Mesenchymal stem cell (in vitro differentiated cells and primary cell): ENCODE results near the gene KCNK10.
A peak's percentile ranks its signal among the peaks of the same experiment; 100 is the strongest.

Experiments
- DNase-seq: peaks from one replicate; pipeline ENCODE4 v3.0.0-alpha.2; 2013
- H2AFZ ChIP-seq: one replicate; pipeline ENCODE4 v1.6.1; 2013; ENCODE audit warnings: low read depth, mild to moderate bottlenecking, control low read depth, inconsistent platforms, low read length, moderate library complexity
- H2AK5ac ChIP-seq: 2 replicates; pipeline ENCODE4 v1.6.1; 2013; ENCODE audit warnings: low read length, moderate library complexity, mild to moderate bottlenecking, inconsistent platforms; ENCODE audit not compliant: severe bottlenecking
- H2BK120ac ChIP-seq: one replicate; pipeline ENCODE4 v1.6.1; 2013; ENCODE audit warnings: low read depth, mild to moderate bottlenecking, inconsistent platforms, low read length, moderate library complexity
- H2BK12ac ChIP-seq, 2 experiments: one replicate each; pipeline ENCODE4 v1.6.1; 2013; ENCODE audit warnings: inconsistent platforms in 2 of 2, low read length in 2 of 2, mild to moderate bottlenecking in 2 of 2, moderate library complexity in 2 of 2, control low read depth in 1 of 2
- H2BK15ac ChIP-seq: one replicate; pipeline ENCODE4 v1.6.1; 2013; ENCODE audit warnings: mild to moderate bottlenecking, low read depth, inconsistent platforms; ENCODE audit not compliant: poor library complexity, severe bottlenecking
- H2BK5ac ChIP-seq: 2 replicates; pipeline ENCODE4 v1.6.1; 2013; ENCODE audit warnings: low read depth, mild to moderate bottlenecking, low read length, control low read depth, inconsistent platforms; ENCODE audit not compliant: poor library complexity, severe bottlenecking
- H3K14ac ChIP-seq, 2 experiments: one replicate each; pipeline ENCODE4 v1.6.1; 2013; ENCODE audit warnings: inconsistent platforms in 2 of 2, low read length in 2 of 2, control low read depth in 1 of 2, mild to moderate bottlenecking in 1 of 2, moderate library complexity in 1 of 2
- H3K18ac ChIP-seq, 2 experiments: one replicate each; pipeline ENCODE4 v1.6.1; 2013; ENCODE audit warnings: inconsistent platforms in 2 of 2, low read length in 2 of 2, control low read depth in 1 of 2, low read depth in 1 of 2, mild to moderate bottlenecking in 1 of 2
- H3K23ac ChIP-seq, 2 experiments: one replicate each; pipeline ENCODE4 v1.6.1; 2013; ENCODE audit warnings: inconsistent platforms in 2 of 2, low read length in 2 of 2, mild to moderate bottlenecking in 2 of 2, moderate library complexity in 2 of 2, control low read depth in 1 of 2
- H3K27ac ChIP-seq: 2 replicates; pipeline ENCODE4 v1.5.1; 2013; ENCODE audit warnings: mild to moderate bottlenecking, moderate library complexity, low read length, control low read depth, inconsistent platforms; ENCODE audit not compliant: poor library complexity, severe bottlenecking
- H3K27me3 ChIP-seq, 2 experiments: 2 replicates each; pipeline versions ENCODE4 v1.6.1 to v1.7.0; 2013; ENCODE audit warnings: low read length in 2 of 2, mild to moderate bottlenecking in 2 of 2, moderate library complexity in 2 of 2, control low read depth in 1 of 2, inconsistent platforms in 1 of 2; ENCODE audit not compliant: control insufficient read depth in 1 of 2, insufficient read depth in 1 of 2
- H3K36me3 ChIP-seq, 2 experiments: 2 replicates each; pipeline versions ENCODE4 v1.6.1 to v1.7.0; 2013; ENCODE audit warnings: low read length in 2 of 2, control low read depth in 1 of 2, inconsistent platforms in 1 of 2, low read depth in 1 of 2, mild to moderate bottlenecking in 1 of 2; ENCODE audit not compliant: insufficient read depth in 2 of 2, control insufficient read depth in 1 of 2
- H3K4ac ChIP-seq, 2 experiments: one replicate each; pipeline ENCODE4 v1.6.1; 2013; ENCODE audit warnings: inconsistent platforms in 2 of 2, low read length in 2 of 2, mild to moderate bottlenecking in 2 of 2, moderate library complexity in 2 of 2, control low read depth in 1 of 2, low read depth in 1 of 2
- H3K4me1 ChIP-seq: 2 replicates; pipeline ENCODE4 v1.6.1; 2013; ENCODE audit warnings: low read depth, low read length, control low read depth; ENCODE audit not compliant: control insufficient read depth, insufficient read depth
- H3K4me2 ChIP-seq: 2 replicates; pipeline ENCODE4 v1.6.1; 2013; ENCODE audit warnings: low read length, mild to moderate bottlenecking, inconsistent platforms; ENCODE audit not compliant: poor library complexity, severe bottlenecking
- H3K4me3 ChIP-seq, 2 experiments: 2 replicates each; pipeline versions ENCODE4 v1.5.1 to v1.7.0; 2013; ENCODE audit warnings: low read length in 2 of 2, mild to moderate bottlenecking in 2 of 2, control low read depth in 1 of 2, low read depth in 1 of 2; ENCODE audit not compliant: insufficient read depth in 1 of 2
- H3K79me1 ChIP-seq: replicated peaks from 2 replicates; pipeline ENCODE4 v1.6.1; 2013; ENCODE audit warnings: mild to moderate bottlenecking, control low read depth, low read length, inconsistent platforms; ENCODE audit not compliant: poor library complexity, severe bottlenecking
- H3K9ac ChIP-seq: 2 replicates; pipeline ENCODE4 v1.7.0; 2013; ENCODE audit warnings: mild to moderate bottlenecking, low read length, moderate library complexity
- H3K9me3 ChIP-seq: 2 replicates; pipeline ENCODE4 v1.7.0; 2013; ENCODE audit warnings: mild to moderate bottlenecking, low read length; ENCODE audit not compliant: control insufficient read depth
- H4K8ac ChIP-seq: one replicate; pipeline ENCODE4 v1.6.1; 2013; ENCODE audit warnings: inconsistent platforms, mild to moderate bottlenecking, low read length, moderate library complexity
- H4K91ac ChIP-seq: one replicate; pipeline ENCODE4 v1.6.1; 2013; ENCODE audit warnings: mild to moderate bottlenecking, low read length, inconsistent platforms
- WGBS: methylation state at CpG from one replicate; pipeline ENCODE4 v1.1.7; 2013; ENCODE audit warnings: mixed read lengths; 5-methylcytosine and 5-hydroxymethylcytosine counted together

The KCNK10 gene

DNA sequence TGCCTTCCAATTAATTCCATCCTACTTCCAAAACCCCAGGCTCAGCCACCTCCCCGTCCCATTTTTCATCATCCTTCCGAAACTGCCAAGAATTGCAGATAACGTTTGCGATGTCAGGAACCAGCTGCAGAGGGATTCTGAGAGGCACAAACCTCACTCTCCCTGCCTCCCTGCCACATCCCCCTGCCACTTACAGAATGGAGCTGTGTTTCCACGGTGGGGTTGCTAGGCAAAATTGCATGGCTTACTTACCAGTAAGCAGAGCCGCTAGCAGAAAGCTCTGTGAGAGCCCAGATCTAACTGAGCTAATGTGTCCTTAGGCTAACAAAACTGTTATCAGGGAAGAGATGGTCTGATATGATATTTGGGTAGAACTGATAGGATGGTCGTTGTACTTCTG, 127.4 kb downstream of the KCNK10 start:
- Histone ChIP-seq H3K9me3 (no peaks in the 10 kb centered on the region), H3K36me3 (no peaks in the 10 kb centered on the region), H2AK5ac (no peak overlapping the region), H3K23ac (no peak overlapping the region), H3K4ac (no peak overlapping the region), H2AFZ (no peak overlapping the region), H3K14ac (no peak overlapping the region), H3K18ac (no peak overlapping the region), H2BK120ac (no peak overlapping the region), H3K4me2 (no peak overlapping the region), H2BK5ac (no peak overlapping the region), H2BK12ac (no peak overlapping the region), H3K79me1 (no peaks in the 10 kb centered on the region), H4K8ac (no peak overlapping the region), H3K4me1 (no peaks in the 10 kb centered on the region), H4K91ac (no peak overlapping the region), H3K27me3 (peaks cover 4 to 68% of the 10 kb centered on the region in 2 experiments), H3K27ac (no peak overlapping the region), H2BK15ac (no peak overlapping the region), H3K9ac (no peak overlapping the region), H3K4me3 (no peak overlapping the region)
- DNase-seq, result no peak
- 72% methylated on average over 6 of the region's 7 CpGs for WGBS

DNA sequence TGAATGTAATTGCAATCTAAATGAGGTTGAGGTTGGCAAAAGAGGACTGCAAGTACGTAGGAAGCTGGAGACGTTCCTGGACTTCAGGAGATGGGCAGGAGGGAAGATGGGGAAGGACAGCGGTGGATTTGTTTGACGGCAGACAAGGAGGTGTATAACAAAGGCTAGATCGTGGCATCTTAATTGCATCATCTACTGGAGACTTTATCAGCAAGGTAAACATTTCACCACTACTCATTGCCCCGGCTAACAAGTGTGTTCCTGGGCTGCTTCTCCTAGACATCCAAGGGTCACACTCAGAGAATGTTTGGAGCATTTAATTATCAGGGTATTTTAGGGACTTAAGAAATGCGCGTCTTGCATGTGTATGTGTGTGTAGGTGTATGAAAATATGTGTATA, 128.5 kb downstream of the KCNK10 start:
- no peaks in the 10 kb centered on the region for H3K4me1 ChIP-seq
- no peaks in the 10 kb centered on the region for H3K36me3 ChIP-seq
- H3K27ac ChIP-seq, result no peak overlapping the region
- no peak overlapping the region for H3K9ac ChIP-seq
- H4K8ac ChIP-seq, result no peak overlapping the region
- H3K4me3 ChIP-seq, result no peak overlapping the region
- H2BK15ac ChIP-seq, result no peak overlapping the region
- H2AK5ac ChIP-seq, result no peak overlapping the region
- H3K79me1 ChIP-seq, result no peaks in the 10 kb centered on the region
- H3K14ac ChIP-seq, result no peak overlapping the region
- no peak overlapping the region for H2BK120ac ChIP-seq
- H4K91ac ChIP-seq, result no peak overlapping the region
- no peak overlapping the region for H3K23ac ChIP-seq
- H3K27me3 ChIP-seq, result peaks cover 4 to 73% of the 10 kb centered on the region in 2 experiments
- 72% methylated on average over 6 of the region's 8 CpGs for WGBS
- no peak overlapping the region for H2AFZ ChIP-seq
- no peaks in the 10 kb centered on the region for H3K9me3 ChIP-seq
- no peak for DNase-seq
- H3K18ac ChIP-seq, result no peak overlapping the region
- no peak overlapping the region for H3K4me2 ChIP-seq
- H2BK12ac ChIP-seq, result no peak overlapping the region
- no peak overlapping the region for H2BK5ac ChIP-seq
- H3K4ac ChIP-seq, result no peak overlapping the region

- H2BK15ac ChIP-seq, result no peak overlapping the region
- H3K4me3 ChIP-seq, result no peak overlapping the region
- no peak overlapping the region for H3K23ac ChIP-seq
- H3K4me2 ChIP-seq, result no peak overlapping the region
- H3K4ac ChIP-seq, result no peak overlapping the region
- H3K14ac ChIP-seq, result no peak overlapping the region
- H4K91ac ChIP-seq, result no peak overlapping the region
- no peak overlapping the region for H2AK5ac ChIP-seq
- no peak overlapping the region for H4K8ac ChIP-seq
- H3K4me1 ChIP-seq, result no peaks in the 10 kb centered on the region
- H2AFZ ChIP-seq, result no peak overlapping the region
- no peak for DNase-seq
- H3K27ac ChIP-seq, result no peak overlapping the region
- no peaks in the 10 kb centered on the region for H3K9me3 ChIP-seq
- no peaks in the 10 kb centered on the region for H3K79me1 ChIP-seq
- no peak overlapping the region for H2BK5ac ChIP-seq
- WGBS, result 44% methylated on average over 2 of the region's 2 CpGs
- H3K18ac ChIP-seq, result no peak overlapping the region
- no peak overlapping the region for H2BK12ac ChIP-seq
- peaks cover 4 to 65% of the 10 kb centered on the region in 2 experiments for H3K27me3 ChIP-seq
- H2BK120ac ChIP-seq, result no peak overlapping the region
- no peaks in the 10 kb centered on the region for H3K36me3 ChIP-seq
- H3K9ac ChIP-seq, result no peak overlapping the region
Measured at GRCh38 chr14:88191605-88192004, 131.5 kb downstream of the KCNK10 start.

- no peak overlapping the region for H2BK5ac ChIP-seq
- no peaks in the 10 kb centered on the region for H3K4me1 ChIP-seq
- no peak overlapping the region for H3K27ac ChIP-seq
- H3K9me3 ChIP-seq, result no peaks in the 10 kb centered on the region
- no peak overlapping the region for H2AFZ ChIP-seq
- no peak overlapping the region for H4K91ac ChIP-seq
- no peaks in the 10 kb centered on the region for H3K79me1 ChIP-seq
- H3K14ac ChIP-seq, result no peak overlapping the region
- H2BK15ac ChIP-seq, result no peak overlapping the region
- H3K9ac ChIP-seq, result peak overlapping the region; percentile 39
- peak overlapping the region in 1 of 2 experiments; percentile 35 for H3K4me3 ChIP-seq
- WGBS, result 35% methylated on average over 10 of the region's 10 CpGs
- H3K36me3 ChIP-seq, result no peaks in the 10 kb centered on the region
- no peak overlapping the region for H2AK5ac ChIP-seq
- no peak overlapping the region for H3K18ac ChIP-seq
- no peak overlapping the region for H2BK120ac ChIP-seq
- H3K4ac ChIP-seq, result no peak overlapping the region
- peak; percentile 67 for DNase-seq
- H4K8ac ChIP-seq, result no peak overlapping the region
- no peak overlapping the region for H2BK12ac ChIP-seq
- no peak overlapping the region for H3K23ac ChIP-seq
- no peak overlapping the region for H3K4me2 ChIP-seq
- peaks cover 4 to 49% of the 10 kb centered on the region in 2 experiments for H3K27me3 ChIP-seq
Measured at GRCh38 chr14:88189417-88190191, 133.5 kb downstream of the KCNK10 start.
